ENCODE results near the gene LST1. TPM values are rescaled to one million over a fixed set of nuclear protein-coding genes. Genes with fewer than 3 reads are reported as not detected.

LST1 gene
- total RNA-seq, 4 donors from 2014 or later: 1.6 to 22.3 (median 4.1) TPM; not detected in 1

DNA sequence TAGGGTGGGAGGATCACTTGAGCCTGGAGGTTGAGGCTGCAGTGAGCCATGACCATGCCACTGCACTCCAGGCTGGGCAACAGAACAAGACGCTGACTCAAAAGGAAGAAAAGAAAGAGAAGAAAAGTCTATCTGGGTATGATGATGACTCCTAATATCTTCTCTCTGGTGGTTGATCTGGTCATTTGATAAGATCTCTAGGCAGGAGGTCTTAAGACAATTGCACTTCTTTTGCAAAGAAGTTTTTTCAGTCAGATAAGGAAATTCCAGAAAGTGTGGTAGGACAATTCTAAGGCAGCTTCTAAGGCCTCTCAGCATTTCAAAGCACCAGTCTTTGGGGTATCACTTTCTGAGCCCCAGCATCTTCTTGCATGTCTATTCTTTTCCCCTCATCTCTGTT is 21.2 kb downstream of the LST1 start:
- no peaks in the 10 kb centered on the region for H3K4me1 ChIP-seq
- H3K36me3 ChIP-seq: no peaks in the 10 kb centered on the region
- no peaks in the 10 kb centered on the region for H3K27me3 ChIP-seq
- in situ Hi-C loops (cut with MboI; ENCODE audit: low sequenced_read_pairs in 4 of 4) (loop anchor here in 1 of 4 donors (10.0 kb wide), 1 partner anchor 63 kb away; the partner anchor contains the start of genes ATP6V1G2, DDX39B and NFKBIL1), intact Hi-C loops (cut with DNase I; ENCODE audit: low total_unique reads) (no loop called here)
- H3K27ac ChIP-seq: no peak overlapping the region
- TF ChIP-seq, protein P1, sequence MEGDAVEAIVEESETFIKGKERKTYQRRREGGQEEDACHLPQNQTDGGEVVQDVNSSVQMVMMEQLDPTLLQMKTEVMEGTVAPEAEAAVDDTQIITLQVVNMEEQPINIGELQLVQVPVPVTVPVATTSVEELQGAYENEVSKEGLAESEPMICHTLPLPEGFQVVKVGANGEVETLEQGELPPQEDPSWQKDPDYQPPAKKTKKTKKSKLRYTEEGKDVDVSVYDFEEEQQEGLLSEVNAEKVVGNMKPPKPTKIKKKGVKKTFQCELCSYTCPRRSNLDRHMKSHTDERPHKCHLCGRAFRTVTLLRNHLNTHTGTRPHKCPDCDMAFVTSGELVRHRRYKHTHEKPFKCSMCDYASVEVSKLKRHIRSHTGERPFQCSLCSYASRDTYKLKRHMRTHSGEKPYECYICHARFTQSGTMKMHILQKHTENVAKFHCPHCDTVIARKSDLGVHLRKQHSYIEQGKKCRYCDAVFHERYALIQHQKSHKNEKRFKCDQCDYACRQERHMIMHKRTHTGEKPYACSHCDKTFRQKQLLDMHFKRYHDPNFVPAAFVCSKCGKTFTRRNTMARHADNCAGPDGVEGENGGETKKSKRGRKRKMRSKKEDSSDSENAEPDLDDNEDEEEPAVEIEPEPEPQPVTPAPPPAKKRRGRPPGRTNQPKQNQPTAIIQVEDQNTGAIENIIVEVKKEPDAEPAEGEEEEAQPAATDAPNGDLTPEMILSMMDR (IDR thresholded peaks at IDR 0.05 in 4 of 5, conservative IDR thresholded peaks at IDR 0.05 in 1 of 5): no peak
- TF ChIP-seq POLR2A (IDR thresholded peaks at IDR 0.05): no peak
- ATAC-seq (no peak), DNase-seq (no peak)
- H3K9me3 ChIP-seq: no peaks in the 10 kb centered on the region
- H3K4me3 ChIP-seq: no peak overlapping the region

DNA sequence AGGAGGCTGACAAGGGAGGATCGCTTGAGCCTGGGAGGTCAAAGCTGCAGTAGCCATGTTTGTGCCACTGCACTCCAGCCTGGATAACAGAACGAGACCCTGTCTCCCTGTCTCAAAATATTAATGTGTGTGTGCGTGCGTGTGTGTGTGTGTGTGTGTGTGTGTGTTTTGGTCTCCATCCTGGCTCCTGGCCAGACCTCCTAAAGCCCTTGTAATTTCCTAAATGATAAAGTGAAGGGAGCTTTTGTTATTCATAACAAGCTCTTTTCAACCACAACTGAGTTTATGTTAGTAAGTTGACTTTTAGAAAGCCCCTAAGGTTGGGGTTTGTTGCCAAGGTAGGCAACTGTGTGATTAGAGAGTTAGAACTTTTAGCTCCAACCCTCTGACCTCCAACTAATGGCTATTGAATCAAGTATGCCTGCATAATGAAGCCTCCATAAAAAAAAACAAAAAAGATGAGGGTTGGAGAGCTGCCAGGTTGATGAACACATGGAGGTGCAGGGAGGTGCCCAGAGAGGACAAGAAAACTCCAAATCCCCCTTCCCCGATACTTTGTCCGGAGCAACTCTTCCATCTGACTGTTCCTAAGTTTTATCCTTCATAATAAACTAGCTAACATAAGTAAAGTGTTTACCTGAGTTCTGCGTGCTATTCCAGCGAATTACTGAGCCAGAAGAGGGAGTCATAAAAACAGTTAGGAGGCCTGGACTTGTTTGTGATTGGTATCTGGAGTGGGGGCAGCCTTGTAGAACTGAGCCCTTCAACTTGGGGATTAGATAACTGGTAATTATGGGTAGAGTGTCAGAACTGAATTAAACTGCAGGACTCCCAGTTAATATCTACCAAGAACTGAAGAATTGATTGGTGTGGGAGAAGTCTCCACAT is 23.7 kb downstream of the LST1 start:
- H3K27me3 ChIP-seq: no peaks in the 10 kb centered on the region
- H3K9me3 ChIP-seq: no peaks in the 10 kb centered on the region
- ATAC-seq: no peak
- in situ Hi-C loops (cut with MboI; ENCODE audit: low sequenced_read_pairs in 4 of 4): loop anchor here in 1 of 4 donors (10.0 kb wide), 1 partner anchor 65 kb away; the partner anchor contains the start of genes ATP6V1G2, DDX39B and NFKBIL1
- H3K4me3 ChIP-seq: no peak overlapping the region
- no peak overlapping the region for H3K27ac ChIP-seq
- H3K36me3 ChIP-seq: no peaks in the 10 kb centered on the region
- intact Hi-C loops (cut with DNase I; ENCODE audit: low total_unique reads): no loop called here
- no peak for DNase-seq
- H3K4me1 ChIP-seq: no peaks in the 10 kb centered on the region
- TF ChIP-seq, protein P1 (IDR thresholded peaks at IDR 0.05 in 4 of 5, conservative IDR thresholded peaks at IDR 0.05 in 1 of 5): no peak
- TF ChIP-seq POLR2A (IDR thresholded peaks at IDR 0.05): no peak

DNA sequence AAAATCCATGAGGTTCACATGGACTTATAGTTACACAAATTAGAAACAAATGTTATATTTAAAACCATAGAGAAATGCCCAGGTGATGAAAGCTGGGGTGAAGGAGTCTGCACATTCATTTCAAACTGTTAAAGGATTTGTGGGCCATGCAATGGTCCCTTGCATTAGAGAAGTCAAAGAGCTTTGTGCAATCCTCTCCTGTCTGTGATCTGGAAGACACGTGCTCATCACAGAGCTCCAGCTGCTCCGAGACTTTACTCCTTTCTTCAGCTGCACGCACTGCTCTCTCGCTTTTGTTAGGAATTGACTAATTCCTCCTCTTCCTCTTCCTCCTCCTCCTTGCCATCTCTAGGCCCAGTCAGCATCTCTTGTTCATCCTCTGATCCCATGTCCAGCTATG is 24.9 kb downstream of the LST1 start:
- no peaks in the 10 kb centered on the region for H3K9me3 ChIP-seq
- no peak for ATAC-seq
- in situ Hi-C loops (cut with MboI; ENCODE audit: low sequenced_read_pairs in 4 of 4): no loop called here
- no peaks in the 10 kb centered on the region for H3K36me3 ChIP-seq
- no peak overlapping the region for H3K27ac ChIP-seq
- H3K27me3 ChIP-seq: no peaks in the 10 kb centered on the region
- no peak overlapping the region for H3K4me3 ChIP-seq
- H3K4me1 ChIP-seq: no peaks in the 10 kb centered on the region
- TF ChIP-seq POLR2A (IDR thresholded peaks at IDR 0.05): no peak
- TF ChIP-seq, protein P1 (IDR thresholded peaks at IDR 0.05 in 4 of 5, conservative IDR thresholded peaks at IDR 0.05 in 1 of 5): no peak
- intact Hi-C loops (cut with DNase I; ENCODE audit: low total_unique reads): no loop called here
- DNase-seq: no peak

DNA sequence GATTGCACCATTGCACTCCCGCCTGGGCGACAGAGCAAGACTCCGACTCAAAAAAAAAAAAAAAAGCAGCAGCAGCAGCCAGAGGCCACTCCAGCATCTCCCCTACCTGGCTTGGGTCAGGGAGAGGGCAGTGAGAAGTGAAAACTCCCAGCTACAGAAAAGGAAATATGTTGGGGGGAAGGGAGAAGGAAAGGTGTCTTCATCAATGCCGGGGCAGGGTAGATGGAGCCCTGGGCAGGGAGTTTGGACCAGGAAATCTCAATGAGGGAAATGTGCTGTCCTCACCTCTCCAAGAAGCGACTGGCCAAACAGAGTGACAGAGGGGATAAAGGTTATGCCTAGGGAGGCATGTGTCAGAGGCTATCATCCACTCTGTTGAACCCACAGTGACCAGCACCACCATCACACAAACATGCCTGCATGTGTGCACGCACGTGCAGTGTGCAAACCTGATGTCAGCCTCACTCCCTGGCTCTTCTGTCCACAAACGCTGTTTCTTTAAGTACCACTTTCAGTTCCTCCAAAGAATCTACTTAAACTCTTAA is 28.1 kb downstream of the LST1 start:
- no peaks in the 10 kb centered on the region for H3K4me1 ChIP-seq
- H3K27me3 ChIP-seq: no peaks in the 10 kb centered on the region
- in situ Hi-C loops (cut with MboI; ENCODE audit: low sequenced_read_pairs in 4 of 4): no loop called here
- no peak overlapping the region for H3K27ac ChIP-seq
- DNase-seq (no peak), ATAC-seq (no peak)
- H3K4me3 ChIP-seq: no peak overlapping the region
- no peaks in the 10 kb centered on the region for H3K36me3 ChIP-seq
- intact Hi-C loops (cut with DNase I; ENCODE audit: low total_unique reads): no loop called here
- TF ChIP-seq, protein P1 (IDR thresholded peaks at IDR 0.05 in 4 of 5, conservative IDR thresholded peaks at IDR 0.05 in 1 of 5): no peak
- TF ChIP-seq POLR2A (IDR thresholded peaks at IDR 0.05): no peak
- H3K9me3 ChIP-seq: no peaks in the 10 kb centered on the region

All from gastrocnemius medialis (tissue), 4 donors.